HFF-Myc (cell line): ENCODE data around the gene IL11RA.
A peak's percentile ranks its signal among the peaks of the same experiment; 100 is the strongest.

Experiments
- DNase-seq: peaks from one replicate; pipeline ENCODE4 v3.0.0-alpha.2; 2011; ENCODE audit warnings: low read depth; ENCODE audit errors: extremely low read depth
- H3K4me3 ChIP-seq: replicated peaks from 2 replicates; pipeline ENCODE4 v1.5.1; 2011; ENCODE audit warnings: low read depth, mild to moderate bottlenecking, control low read depth, low read length
- CTCF ChIP-seq: IDR thresholded peaks from 2 replicates; pipeline ENCODE4 v1.5.1; 2012; ENCODE audit warnings: mild to moderate bottlenecking, low read depth, low read length, control low read depth; ENCODE audit errors: missing control alignments

Gene IL11RA

GRCh38 chr9:34654323-34655051, 2.5 kb downstream of the IL11RA start:
- peak; percentile 71 for DNase-seq
- TF ChIP-seq CTCF, result no peak
- no peak overlapping the region for H3K4me3 ChIP-seq

- no peak for DNase-seq
- H3K4me3 ChIP-seq, result no peak overlapping the region
- no peak for TF ChIP-seq CTCF
Observed at GRCh38 chr9:34655394-34655793, 3.4 kb downstream of the IL11RA start.

GRCh38 chr9:34656992-34657391, 5.0 kb downstream of the IL11RA start:
- DNase-seq, result no peak
- TF ChIP-seq CTCF, result no peak

GRCh38 chr9:34658461-34658860, 6.5 kb downstream of the IL11RA start:
- no peak for TF ChIP-seq CTCF
- DNase-seq, result no peak
- no peak overlapping the region for H3K4me3 ChIP-seq

More at GRCh38 chr9:34656992-34657391, 5.0 kb downstream of the IL11RA start:
- H3K4me3 ChIP-seq, result no peak overlapping the region

- TF ChIP-seq CTCF, result no peak
- no peak overlapping the region for H3K4me3 ChIP-seq
- no peak for DNase-seq
Observed at GRCh38 chr9:34659592-34660253, 7.7 kb downstream of the IL11RA start.

GRCh38 chr9:34662526-34663302, 10.7 kb downstream of the IL11RA start, which contains the start of gene CCL27:
TSS of gene CCL27 (minus strand) at chr9:34662657. CDS start at chr9:34662633, 24 bp downstream.
- no peak for DNase-seq
- no peak within 1 kb of the TSS for H3K4me3 ChIP-seq
- TF ChIP-seq CTCF, result no peak
